ENCODE measurements around the gene NTRK3.
A peak's percentile ranks its signal among the peaks of the same experiment; 100 is the strongest.
"Not testable (repeated sequence)": the region's sequence is repeated elsewhere in the genome, so short reads cannot be mapped to it uniquely, and the experiment has no call there.

The NTRK3 gene

DNA sequence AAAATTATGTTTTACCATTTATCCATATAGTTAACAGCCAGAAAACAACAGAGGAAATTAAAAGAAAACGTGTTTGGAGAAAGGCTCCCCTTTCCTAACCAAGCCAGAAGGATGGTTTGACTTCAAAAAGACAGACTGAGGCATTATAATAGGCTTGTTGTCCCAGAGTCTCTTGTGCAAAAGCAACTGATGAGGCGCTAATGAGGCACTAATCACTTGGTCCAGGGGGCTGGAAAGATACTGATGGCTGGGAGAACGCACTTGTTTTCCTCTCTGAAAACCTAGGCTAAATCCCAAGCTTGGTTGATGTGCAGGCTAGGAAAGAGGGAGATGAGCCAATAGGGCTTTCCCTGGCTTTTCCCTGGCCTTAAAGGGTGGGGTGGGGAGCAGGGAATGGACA, 389.6 kb downstream of the NTRK3 start:
- no peak for DNase-seq

DNA sequence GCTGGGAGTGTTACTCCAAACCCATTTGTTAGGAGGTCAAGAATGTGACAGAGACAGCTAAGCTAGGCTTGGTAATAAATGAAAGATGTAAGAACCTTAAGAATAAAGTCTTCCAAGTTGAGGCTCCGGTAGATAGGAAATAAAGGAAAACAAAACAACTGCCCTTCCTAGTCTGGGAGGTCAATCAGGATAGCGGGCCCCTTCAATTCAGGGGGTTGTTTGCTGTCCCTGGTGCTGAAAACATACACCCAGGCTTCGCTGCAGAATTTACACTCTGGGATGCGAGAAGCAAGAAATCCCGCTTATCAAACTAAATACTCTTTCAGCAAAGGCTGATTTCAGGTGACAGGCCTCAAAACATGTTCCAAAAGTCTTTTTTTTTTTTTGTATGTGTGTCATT, 393.4 kb downstream of the NTRK3 start:
- no peak for DNase-seq

DNA sequence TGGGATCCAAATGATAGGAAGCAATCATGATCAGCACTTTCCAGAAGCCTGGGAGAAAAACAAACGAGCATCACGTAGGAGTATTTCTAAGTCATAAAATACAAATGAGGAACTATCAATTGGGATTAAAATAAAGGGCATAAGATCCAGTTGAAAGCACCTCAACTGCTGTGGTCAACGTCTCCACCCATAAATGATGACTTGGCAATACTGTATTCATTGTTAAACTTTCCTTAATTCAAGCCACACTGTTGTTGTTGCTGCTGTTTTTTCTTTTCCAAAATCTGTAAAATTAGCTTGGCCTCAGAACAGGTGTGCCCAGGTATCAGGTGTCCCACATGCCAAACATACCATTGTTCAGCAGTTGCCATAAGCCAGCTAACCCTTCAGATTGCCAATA, 395.8 kb downstream of the NTRK3 start:
- DNase-seq: no peak

DNA sequence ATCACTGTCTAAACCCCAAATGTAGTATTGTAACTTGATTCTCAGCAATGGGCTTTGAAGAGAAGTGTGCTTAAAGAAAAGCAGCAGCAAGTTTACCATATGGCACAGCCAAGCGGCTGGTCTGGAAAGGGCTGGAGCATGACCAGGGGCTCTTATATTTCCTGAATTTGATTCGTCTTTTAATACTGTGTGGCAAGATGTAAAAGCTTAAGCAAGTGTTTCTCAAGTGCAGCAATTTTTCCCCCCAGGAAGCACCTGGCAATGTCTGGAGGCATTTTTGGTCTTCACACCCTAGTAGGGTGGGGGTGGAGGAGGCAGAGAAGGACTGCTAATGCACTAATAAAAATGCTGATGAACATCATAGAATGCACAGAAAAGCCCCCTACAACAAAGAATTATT, 397.9 kb downstream of the NTRK3 start:
- DNase-seq: no peak

DNA sequence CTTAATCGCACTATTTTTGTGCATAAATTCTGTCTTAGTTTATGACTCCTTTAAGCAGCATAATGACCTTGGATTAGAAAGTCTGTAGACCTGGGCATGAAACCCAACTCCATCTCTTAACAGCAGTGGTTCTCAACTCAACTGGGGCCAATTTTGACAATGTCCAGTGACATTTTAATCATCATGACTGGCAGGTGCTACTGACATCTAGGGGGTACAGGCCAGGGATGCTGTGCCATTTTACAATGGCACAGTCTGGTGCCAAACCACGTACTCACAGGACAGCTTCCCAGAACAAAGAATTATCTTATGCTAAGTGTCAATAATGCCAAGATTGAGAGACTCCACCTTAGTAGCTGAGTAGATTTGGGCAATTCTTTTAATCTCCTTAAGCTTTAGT, 405.0 kb downstream of the NTRK3 start:
- DNase-seq: no peak

DNA sequence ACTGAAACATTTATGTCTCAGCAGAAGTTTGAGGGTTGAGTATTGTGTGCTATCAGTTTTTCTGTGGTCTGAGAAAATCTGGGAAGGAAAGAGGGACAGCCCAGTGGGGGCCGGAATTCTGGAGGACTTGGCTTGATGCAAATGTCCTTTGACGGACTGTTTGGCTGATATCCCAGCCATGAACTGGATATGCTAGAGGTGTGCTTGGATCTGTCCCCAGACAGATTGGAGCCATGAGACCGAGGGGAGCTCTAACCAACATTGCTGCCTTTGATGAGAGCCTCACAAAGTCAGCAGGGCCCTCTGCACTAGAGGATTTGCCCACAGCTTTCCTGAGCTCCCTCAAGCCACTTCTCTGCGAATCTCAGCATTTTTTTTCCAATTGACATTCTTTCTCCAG, 405.6 kb downstream of the NTRK3 start:
- DNase-seq: no peak

DNA sequence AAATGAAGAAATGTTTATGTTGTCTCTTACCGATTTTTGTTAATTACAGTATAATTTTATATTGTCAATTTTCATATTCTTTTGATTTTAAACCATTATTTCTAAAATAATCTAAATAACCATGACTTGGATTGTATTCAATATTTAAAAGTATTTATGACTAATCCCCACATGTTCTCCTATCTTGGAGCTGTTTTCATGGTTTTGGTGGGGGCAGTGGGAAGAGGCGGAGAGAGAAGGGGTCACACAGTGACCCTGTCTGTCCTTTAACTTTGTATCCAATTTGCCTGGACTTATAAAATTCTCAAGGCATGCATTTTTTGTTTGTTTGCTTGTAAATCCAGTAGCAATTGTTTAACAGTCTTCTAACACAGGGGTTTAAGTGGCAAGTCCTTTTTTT, 407.4 kb downstream of the NTRK3 start:
- DNase-seq: no peak

DNA sequence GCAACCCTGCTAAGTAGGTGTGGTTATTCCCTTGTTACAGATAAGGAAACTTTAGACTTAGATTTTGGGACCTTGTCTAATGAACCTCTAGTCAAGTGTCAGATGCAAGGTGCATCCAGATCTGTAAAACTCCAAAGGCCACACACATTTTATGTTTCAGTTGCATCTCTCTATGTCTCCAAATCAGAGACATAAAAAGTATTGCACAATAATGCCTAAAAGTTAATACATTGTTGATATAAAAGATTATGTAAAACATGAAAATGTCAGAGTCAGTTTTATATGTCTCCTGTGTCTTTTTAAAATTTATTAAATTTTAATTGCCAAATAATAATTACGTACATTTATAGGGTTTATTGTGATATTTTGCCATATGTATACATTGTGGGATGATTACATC, 408.5 kb downstream of the NTRK3 start:
- DNase-seq: no peak

DNA sequence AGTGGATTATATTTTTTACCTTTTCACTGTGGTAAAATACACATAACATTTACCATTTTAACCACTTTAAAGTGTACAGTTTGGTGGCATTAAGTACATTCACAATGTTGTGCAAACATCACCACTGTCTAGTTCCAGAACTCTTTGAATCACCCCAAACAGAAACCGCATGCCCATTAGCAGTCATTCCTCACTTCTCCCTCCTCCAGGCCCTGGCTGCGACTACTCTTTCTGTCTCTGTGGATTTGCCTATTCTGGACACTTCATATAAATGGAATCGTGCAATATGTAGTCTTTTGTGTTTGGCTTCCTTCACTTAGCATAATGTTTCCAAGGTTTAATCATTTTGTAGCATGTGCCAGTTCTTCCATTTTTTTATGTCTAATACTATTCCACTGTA, 409.8 kb downstream of the NTRK3 start:
- DNase-seq: no peak

DNA sequence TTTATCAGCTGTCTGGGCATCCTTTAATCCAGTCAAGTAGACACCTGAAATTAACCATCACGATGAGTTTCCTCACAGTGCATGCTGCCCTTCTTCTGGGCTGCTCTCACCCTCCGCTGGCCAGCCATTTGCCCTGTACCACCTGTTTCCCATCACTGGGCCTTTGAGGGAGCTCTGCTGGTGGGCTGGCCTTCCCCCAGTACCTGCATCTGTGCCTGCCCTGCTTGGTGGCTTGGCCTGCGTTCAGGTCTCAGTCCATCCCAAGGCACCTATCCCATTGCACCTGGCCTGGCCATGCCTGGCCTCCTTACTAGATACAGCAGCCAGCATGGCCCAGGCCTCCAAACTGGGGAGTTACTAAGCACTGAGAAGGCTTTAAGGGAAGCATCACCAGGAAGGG, 413.2 kb downstream of the NTRK3 start:
- peak; percentile 8 to 44 for DNase-seq

DNA sequence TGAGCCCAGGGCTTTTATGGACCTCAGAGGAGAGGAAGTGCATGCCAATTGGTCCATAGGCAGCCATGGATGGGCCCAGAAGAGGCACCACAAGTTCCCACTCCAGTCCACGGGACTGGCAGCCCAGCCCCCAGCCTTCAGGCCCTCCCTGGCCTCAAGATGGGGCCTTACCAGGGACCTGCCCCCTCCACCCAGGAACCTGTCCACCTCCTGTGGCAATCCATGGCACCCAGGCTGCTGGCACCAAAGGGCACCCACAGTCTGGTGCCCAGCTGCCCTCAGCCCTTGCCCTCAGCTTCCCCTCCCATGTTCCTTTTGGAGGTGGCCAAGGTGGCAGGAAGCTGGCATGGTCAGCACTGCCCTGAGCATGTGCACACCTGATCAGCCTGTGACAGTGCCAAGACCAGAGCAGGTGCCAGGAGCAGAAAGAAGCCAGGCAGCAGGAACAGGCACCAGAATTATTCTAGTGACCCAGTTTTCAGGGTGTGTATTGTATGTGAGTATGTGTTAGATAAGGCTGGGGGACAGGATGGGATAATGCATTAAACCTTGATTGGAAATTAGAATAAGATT, 415.0 kb downstream of the NTRK3 start:
- peak; percentile 71 to 79 for DNase-seq

DNA sequence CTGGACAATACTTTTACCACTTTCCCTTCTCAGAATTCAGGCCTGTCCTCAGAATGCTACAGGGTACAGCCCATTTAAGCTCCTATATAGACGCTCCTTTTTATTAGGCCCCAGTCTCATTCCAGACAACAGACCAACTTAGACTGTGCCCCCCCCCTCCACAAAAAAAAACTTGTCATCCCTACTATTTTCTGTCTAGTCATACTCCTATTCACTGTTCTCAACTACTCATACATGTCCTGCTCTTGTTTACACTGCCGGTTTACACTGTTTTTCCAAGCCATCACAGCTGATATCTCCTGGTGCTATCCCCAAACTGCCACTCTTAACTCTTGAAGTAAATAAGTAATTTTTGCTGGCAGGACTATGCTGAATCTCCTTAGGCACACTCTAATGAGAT, 420.7 kb downstream of the NTRK3 start:
- DNase-seq: not testable (repeated sequence)

DNA sequence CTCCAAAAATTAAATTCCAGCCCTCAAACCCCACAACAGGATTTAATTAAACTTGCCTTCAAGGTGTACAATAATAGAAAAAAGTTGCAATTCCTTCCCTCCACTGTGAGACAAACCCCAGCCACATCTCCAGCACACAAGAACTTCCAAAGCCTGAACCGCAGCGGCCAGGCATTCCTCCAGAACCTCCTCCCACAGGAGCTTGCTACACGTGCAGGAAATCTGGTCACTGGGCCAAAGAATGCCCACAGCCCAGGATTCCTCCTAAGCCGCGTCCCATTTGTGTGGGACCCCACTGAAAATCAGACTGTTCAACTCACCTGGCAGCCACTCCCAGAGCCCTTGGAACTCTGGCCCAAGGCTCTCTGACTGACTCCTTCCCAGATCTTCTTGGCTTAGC, 423.2 kb downstream of the NTRK3 start:
- DNase-seq: not testable (repeated sequence)

DNA sequence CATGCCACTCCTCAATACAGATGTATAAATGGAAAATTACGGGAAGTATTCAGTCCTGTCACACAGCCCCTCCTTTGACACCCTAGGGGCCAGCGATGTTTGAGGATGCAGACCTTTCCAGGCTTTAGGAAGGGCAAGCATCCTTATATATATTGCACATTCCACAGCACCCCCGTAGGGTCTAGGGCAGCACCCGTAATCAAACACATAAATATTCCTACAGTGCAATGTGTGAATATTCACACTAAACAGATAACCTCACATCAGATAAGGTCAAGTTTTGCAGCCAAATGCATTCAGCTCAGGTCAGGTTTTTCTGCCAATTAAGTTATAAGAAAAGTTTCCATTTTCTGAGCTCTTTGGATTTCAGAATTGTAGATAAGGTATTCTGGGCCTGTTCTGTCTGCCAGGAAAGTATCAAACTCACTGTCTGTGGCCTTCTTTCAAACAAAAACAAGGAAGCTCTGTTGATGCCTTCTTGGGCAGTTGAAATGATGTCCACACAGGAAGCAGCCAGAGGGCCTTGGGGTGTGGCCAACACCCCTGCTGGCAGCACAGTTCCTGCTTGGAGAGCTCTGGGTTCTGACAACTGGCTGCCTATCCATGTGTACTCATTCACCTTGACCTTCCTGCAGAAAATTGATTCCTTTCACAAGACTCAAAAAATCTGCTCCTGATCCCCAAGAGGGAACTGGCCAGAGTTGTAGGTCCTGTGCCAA, 427.0 kb downstream of the NTRK3 start:
- no peak for DNase-seq

DNA sequence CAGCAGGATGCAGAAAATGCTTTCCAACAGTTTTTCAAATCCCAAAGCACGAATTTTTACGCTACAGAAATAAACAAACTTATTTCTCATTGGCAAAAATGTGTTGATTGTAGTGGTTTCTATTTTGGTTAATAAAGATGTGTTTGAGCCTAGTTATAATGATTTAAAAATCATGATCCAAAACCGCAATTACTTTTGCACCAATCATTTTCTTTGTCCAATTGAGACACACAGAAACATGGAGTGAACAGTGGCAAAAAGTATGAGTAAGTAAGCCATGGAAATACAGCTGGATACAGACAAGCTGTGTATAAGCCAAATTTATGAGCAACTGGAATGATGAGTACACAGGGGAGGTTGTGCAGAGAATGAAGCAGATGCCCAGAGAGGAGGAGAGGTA, 427.9 kb downstream of the NTRK3 start:
- DNase-seq: no peak

DNA sequence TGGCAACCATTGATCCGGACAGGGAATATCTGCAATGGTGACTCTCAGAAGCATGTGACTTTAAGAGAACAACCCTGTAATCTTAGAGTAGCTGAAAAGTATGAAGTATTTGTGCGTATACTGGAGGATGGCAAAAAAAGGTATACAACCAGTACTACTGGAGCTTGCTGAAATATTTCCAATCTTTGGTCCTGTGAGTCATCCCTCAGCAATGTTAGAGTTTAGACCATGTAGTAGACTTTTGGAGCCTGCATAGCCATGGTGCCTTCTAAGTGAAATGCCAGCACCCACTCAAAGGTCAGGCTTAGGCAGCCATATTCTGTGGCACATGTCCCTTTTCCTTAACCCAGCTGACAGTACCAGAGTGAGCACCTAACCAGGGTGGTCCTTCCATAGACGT, 429.4 kb downstream of the NTRK3 start:
- DNase-seq: no peak

DNA sequence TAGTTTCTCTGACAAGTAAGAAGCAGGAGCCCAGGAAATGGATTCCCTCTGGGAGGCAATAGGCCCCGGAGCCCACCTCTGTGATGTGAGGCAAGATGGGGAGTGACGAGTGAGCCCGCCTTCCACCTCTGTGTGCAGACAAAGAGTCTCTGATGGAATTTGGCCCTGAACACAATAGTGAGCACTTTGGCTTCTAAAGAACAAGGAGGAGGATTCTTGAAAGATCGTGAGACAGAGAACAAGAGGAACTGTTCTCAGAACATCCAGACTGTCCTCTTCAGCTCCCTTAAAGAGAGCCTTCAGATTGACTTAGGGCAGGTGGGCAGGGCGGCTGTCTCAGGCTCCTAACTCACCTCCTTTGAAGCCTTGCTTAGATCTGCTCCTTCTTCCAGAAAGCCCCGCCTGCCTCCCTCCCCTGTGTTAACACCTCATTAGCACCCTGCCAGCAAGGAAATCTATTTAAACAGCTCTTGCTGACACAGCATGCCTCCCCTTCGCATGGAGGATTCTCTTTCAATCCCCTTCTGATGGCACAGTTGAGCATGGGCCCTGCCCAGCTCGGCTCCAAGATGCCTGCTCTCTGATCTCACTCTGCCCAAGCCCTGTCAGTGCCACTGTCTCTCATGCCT, 430.3 kb downstream of the NTRK3 start:
- DNase-seq: no peak

DNA sequence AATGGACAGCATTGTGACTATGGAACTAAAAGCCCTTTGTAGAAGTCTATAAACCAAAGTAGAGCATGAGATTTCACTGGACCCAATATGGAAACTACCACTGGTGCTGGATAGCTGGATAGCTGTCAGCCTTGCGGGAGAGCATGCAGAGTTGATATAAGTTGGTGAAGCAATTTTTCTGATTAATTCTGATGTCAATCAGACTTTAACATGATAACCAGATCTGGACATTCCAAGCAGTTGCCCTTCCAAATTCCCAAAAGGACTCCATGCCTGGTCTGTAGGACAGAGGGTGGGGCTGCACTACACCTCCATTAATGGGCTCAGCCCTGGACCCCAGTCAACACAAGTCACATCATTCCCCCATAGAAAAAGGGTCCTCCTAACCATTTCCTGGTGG, 437.8 kb downstream of the NTRK3 start:
- DNase-seq: no peak

DNA sequence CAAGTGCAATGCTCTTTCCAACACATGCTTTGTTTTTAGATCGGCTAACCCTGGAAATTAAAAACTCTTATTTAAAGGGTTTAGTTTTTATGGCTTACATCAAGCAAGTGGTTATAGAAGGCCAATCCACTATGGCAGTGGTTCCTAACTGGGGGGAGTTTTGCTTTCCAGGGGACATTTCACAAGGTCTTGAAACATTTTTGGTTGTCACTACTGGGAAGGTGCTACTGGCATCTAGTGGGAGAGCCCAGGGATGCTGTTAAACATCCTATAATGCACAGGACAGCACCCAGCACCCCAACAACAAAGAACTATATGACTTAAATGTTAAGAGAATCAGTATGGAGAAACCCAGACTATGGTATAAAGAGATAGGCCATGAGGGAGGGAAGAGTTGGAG, 439.0 kb downstream of the NTRK3 start:
- no peak for DNase-seq

DNA sequence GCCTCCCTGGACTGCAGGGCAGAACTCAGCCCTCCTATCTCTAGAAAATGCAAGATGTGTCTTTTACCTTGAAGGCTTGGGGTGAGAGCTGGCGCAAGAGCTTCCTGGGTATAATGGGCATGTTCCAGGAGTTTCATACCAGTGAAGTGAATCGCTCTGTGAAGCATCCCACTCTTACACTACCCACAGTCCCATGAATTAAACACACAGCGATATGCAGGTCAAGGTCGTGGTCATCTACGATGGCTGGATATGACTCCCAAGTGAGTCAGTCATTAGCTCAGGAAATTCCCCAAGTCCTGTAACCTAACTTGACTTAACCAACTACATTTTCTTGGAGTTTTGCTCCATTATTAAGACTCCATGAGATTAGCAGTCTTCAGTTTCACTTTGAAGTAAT, 439.7 kb downstream of the NTRK3 start:
- no peak for DNase-seq

DNA sequence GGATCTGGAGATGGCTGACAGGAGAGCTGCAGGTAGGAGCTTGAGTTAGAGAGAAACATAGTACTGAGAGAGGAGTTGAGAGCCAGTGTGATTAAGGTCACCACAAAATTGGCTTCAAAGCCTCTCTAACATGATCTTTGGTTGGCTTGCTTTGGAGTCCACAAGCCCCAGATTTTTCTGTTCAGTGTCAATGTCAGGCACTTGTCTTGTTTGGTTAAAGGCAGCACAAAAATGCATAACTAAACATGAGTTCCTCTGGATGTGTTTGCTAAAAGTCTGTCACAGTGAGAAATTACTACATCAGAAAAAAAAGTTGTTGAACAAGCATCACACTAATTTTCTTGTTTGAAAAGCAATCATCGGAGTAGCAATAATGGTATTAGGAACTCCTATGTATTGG, 440.5 kb downstream of the NTRK3 start:
- no peak for DNase-seq

All from cerebellar nuclear complex (tissue), 1 donor.